HEK293T (cell line): ENCODE measurements around the gene CNTF.

Source experiments
- CTCF ChIA-PET: fragments of 350-600 bp; formaldehyde crosslinking; extraction: SDS; loops from one replicate; lab custom pipeline; 2021; ENCODE audit warnings: antibody characterized with exemption, inconsistent platforms; lab: Yijun Ruan, JAX
- POLR2A ChIA-PET: fragments of 350-600 bp; formaldehyde crosslinking; extraction: SDS; loops from one replicate; lab custom pipeline; 2020; ENCODE audit warnings: antibody characterized with exemption, inconsistent platforms; lab: Yijun Ruan, JAX
- DNase-seq: peaks from one replicate; pipeline ENCODE4 v3.0.0; 2012; ENCODE audit warnings: mixed read lengths; ENCODE audit errors: extremely low spot score
- ARNT ChIP-seq: fragments of 450-650 bp; IDR thresholded peaks from 2 replicates; pipeline ENCODE4 v1.6.1; 2017; ENCODE audit warnings: mild to moderate bottlenecking
- BHLHE40 ChIP-seq: fragments of 450-650 bp; IDR thresholded peaks from 2 replicates; pipeline ENCODE4 v1.6.1; 2016; ENCODE audit warnings: mild to moderate bottlenecking, moderate library complexity, borderline replicate concordance
- CTBP1 ChIP-seq: fragments of 450-650 bp; IDR thresholded peaks from 2 replicates; pipeline ENCODE4 v1.6.1; 2016; ENCODE audit warnings: borderline replicate concordance
- ELF4 ChIP-seq: fragments of 450-650 bp; IDR thresholded peaks from 2 replicates; pipeline ENCODE4 v1.6.1; 2017; ENCODE audit warnings: antibody characterized with exemption
- FOXA1 ChIP-seq: fragments of 450-650 bp; IDR thresholded peaks from 2 replicates; pipeline ENCODE4 v1.6.1; 2016; ENCODE audit warnings: mild to moderate bottlenecking
- FOXK2 ChIP-seq: fragments of 450-650 bp; IDR thresholded peaks from 2 replicates; pipeline ENCODE4 v1.6.1; 2016; ENCODE audit warnings: mild to moderate bottlenecking
- FOXM1 ChIP-seq: fragments of 450-650 bp; IDR thresholded peaks from 2 replicates; pipeline ENCODE4 v1.6.1; 2017; ENCODE audit warnings: mild to moderate bottlenecking, borderline replicate concordance
- HDGF ChIP-seq: fragments of 450-650 bp; IDR thresholded peaks from 2 replicates; pipeline ENCODE4 v1.6.1; 2017; ENCODE audit warnings: antibody characterized with exemption, borderline replicate concordance
- L3MBTL2 ChIP-seq: fragments of 450-650 bp; conservative IDR thresholded peaks from 2 replicates; pipeline ENCODE4 v1.6.1; 2016; ENCODE audit warnings: mild to moderate bottlenecking
- LEF1 ChIP-seq: fragments of 450-650 bp; IDR thresholded peaks from 2 replicates; pipeline ENCODE4 v1.6.1; 2017; ENCODE audit warnings: mild to moderate bottlenecking, borderline replicate concordance
- NFRKB ChIP-seq: fragments of 450-650 bp; IDR thresholded peaks from 2 replicates; pipeline ENCODE4 v1.6.1; 2016; ENCODE audit warnings: mild to moderate bottlenecking, moderate library complexity
- SP1 ChIP-seq: fragments of 450-650 bp; IDR thresholded peaks from 2 replicates; pipeline ENCODE4 v1.6.1; 2017
- SUZ12 ChIP-seq: fragments of 450-650 bp; IDR thresholded peaks from 2 replicates; pipeline ENCODE4 v1.6.1; 2016; ENCODE audit warnings: mild to moderate bottlenecking
- TARDBP ChIP-seq: fragments of 450-650 bp; IDR thresholded peaks from 2 replicates; pipeline ENCODE4 v1.6.1; 2016
- ZNF384 ChIP-seq: fragments of 450-650 bp; IDR thresholded peaks from 2 replicates; pipeline ENCODE4 v1.6.1; 2016
- TF ChIP-seq, protein P1 (sequence below): fragments of 450-650 bp; IDR thresholded peaks from 2 replicates; pipeline ENCODE4 v1.6.1; 2016

The CNTF gene

DNA sequence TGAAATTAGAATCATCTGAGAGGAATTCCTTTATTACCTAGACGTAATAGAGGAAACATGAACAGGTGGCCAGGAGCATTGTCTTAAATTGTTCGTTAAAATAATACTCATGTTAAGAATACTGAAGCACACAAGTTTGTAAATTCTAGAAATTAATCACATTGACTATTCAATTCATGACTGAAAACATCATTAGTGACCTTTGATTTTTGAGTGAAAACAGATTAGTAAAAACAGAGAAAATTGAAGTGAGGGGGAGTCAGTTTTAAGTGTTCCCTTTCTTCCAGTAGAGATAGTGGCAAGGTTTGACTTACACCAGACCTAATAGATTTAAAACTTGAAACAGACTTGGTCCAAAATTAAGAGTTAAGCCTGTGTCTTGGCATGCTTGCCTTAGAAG lies 42.2 kb upstream of the CNTF start:
- CTCF ChIA-PET: no interaction called here
- TF ChIP-seq CTBP1: no peak
- no peak for TF ChIP-seq NFRKB
- TF ChIP-seq TARDBP: no peak
- no peak for TF ChIP-seq FOXM1
- POLR2A ChIA-PET: no interaction called here
- no peak for DNase-seq

DNA sequence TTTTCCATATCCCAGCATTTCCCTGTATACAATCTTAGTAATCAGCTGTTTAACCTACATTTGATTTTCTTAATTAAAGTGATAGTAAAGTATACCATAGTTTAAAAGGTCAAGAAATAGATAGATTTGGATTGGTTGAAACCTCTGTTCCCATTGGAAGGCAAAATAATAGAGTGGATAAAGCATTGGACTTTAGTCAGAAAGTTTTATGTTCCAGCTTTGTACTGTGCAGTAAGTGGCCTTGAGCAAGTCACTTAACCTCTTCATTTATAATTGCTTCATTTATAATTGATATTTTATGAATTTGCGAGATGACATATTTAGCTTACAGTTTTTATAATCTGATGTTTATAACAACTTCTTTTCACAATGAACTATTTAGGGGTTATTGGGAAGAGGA lies 40.0 kb upstream of the CNTF start:
- ChIA-PET POLR2A (no interaction called here), CTCF (no interaction called here)
- DNase-seq: no peak
- TF ChIP-seq NFRKB (no peak), SUZ12 (no peak), FOXK2 (no peak), ARNT (no peak), FOXA1 (no peak), BHLHE40 (no peak)

DNA sequence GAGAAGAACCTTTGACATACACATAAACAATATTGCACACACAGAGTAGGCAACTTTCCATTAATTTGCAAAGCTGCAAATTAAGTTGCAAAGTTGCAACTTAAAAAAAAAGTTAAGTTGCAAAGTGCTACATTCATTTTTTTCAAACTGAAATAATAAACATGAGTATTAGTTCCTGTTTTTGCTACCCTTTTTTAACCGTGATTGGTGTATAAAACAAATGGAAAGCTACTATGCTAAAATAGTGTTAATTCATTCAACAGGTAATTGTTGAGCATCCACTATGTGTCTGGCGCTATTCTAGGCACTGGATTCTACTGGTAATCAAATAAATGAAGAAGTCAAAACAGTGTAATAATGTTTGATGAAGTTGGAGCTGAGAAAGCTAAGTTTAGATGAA lies 35.5 kb upstream of the CNTF start:
- POLR2A ChIA-PET: no interaction called here
- no peak for DNase-seq
- TF ChIP-seq SUZ12: no peak
- TF ChIP-seq BHLHE40: no peak
- no peak for TF ChIP-seq FOXM1
- no peak for TF ChIP-seq ARNT
- no peak for TF ChIP-seq TARDBP
- no peak for TF ChIP-seq CTBP1
- no peak for TF ChIP-seq ZNF384
- no peak for TF ChIP-seq HDGF
- TF ChIP-seq, protein P1, sequence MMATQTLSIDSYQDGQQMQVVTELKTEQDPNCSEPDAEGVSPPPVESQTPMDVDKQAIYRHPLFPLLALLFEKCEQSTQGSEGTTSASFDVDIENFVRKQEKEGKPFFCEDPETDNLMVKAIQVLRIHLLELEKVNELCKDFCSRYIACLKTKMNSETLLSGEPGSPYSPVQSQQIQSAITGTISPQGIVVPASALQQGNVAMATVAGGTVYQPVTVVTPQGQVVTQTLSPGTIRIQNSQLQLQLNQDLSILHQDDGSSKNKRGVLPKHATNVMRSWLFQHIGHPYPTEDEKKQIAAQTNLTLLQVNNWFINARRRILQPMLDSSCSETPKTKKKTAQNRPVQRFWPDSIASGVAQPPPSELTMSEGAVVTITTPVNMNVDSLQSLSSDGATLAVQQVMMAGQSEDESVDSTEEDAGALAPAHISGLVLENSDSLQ: no peak
- no peak for TF ChIP-seq NFRKB
- CTCF ChIA-PET: no interaction called here

DNA sequence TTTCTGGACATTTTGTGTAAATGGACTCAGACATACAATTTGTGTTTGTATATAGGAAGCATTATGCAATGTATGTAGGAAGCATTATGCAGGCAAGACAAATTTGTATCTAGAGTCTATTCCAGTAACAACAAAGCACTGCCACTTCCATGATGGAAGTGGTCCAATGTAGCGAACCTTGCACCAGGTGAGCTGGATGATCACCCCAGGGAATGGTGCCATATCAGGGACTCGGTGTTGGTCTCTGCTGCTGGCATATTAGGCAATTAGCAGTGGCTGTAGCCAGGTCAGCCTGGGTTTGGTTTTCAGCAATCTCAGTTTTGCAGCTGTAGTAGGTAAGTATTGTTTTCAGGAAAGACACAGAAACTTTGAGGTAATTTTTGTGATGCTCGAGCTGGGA lies 30.8 kb upstream of the CNTF start:
- no peak for DNase-seq
- ChIA-PET POLR2A (no interaction called here), CTCF (no interaction called here)
- TF ChIP-seq HDGF: no peak
- TF ChIP-seq CTBP1: no peak
- TF ChIP-seq SUZ12: no peak
- no peak for TF ChIP-seq ARNT
- TF ChIP-seq ELF4: no peak
- TF ChIP-seq TARDBP: no peak
- no peak for TF ChIP-seq SP1

DNA sequence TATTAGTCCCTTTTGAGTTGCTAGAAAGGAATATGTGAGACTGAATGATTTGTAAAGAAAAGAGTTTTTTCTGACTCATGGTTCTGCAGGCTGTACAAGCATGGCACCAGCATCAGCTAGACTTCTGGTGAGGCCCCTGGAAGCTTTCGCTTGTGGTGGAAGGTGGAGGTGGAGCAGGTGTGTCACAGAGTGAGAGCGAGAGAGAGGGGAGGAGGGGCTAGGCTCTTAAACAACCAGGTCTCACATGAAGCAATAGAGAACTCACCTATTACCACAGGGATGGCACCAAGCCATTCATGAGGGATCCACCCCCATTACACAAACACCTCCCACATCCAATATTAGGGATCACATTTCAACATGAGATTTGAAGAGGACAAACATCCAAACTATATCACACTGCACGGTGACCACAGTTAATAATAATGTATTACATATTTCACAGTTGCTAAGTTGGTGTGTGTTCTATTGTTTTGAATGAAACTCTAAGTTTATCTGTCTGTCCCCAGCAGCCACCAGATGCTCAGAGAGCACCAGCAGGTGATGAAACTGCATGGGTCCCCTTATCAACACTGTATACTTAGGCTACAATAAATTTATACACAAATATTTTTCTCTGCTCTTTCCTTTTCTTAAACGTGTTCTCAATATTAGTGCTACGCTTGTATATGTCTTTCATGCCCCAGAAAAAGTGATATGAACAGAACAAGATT lies 29.5 kb upstream of the CNTF start:
- ChIA-PET CTCF (no interaction called here), POLR2A (no interaction called here)
- TF ChIP-seq, protein P1: no peak
- TF ChIP-seq NFRKB (no peak), LEF1 (no peak), ZNF384 (no peak), FOXK2 (no peak), SUZ12 (no peak), FOXM1 (no peak)
- DNase-seq: no peak

DNA sequence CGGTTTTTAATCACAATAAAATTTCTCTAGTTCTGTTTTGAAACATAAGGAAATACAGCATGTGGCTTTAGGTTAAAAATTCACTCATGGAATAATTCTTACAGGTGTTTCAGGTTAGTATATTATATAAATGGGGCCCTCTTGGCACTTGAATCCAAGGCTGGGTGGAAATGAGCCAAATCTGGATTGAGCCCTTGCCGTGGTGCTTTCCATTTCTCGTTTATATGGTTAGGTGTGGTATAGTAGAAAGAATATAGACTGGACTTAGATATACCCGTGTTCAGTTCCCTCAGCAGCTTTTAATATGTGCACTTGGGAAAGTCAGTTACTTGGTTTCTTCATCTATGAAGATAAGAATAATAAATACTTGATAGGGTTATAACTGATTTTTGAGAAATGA lies 27.6 kb upstream of the CNTF start:
- CTCF ChIA-PET: no interaction called here

DNA sequence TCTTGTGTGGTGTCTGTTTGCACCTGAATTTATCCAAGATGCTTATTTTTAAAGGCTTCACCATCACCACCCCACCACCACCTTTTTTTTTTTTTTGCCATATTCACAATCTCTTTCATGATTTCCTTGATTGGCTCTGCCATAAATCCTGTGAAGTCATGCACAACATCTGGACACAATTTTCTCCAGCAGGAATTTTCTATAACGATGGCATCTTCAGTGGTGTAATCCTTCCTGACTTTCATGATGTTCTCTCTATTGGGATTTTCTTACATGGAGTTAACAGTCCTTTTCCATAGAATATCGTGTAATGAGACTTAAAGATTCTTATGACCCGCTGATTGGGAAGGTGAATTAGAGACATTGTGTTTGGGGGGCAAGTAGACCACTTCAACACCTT lies 25.8 kb upstream of the CNTF start:
- DNase-seq: no peak
- POLR2A ChIA-PET: no interaction called here
- TF ChIP-seq BHLHE40: no peak
- CTCF ChIA-PET: no interaction called here

More for the DNA sequence above, 27.6 kb upstream of the CNTF start:
- TF ChIP-seq ELF4 (no peak), HDGF (no peak), L3MBTL2 (no peak), ARNT (no peak), BHLHE40 (no peak), FOXK2 (no peak), NFRKB (no peak), FOXM1 (no peak), TARDBP (no peak), ZNF384 (no peak), CTBP1 (no peak), LEF1 (no peak)
- no peak for DNase-seq
- POLR2A ChIA-PET: no interaction called here
